ENCODE data around the gene RBBP8.

GRCh38 chr18:22956226-22956625 is 23.1 kb downstream of the RBBP8 start:
- no peak for TF ChIP-seq EP300 (IDR thresholded peaks at IDR 0.05)
- TF ChIP-seq CTCF (IDR thresholded peaks at IDR 0.05): no peak

All from upper lobe of left lung (tissue), 4 donors.